Suppressor macrophage (primary cell): ENCODE results near the gene PRKX.
"Not testable (repeated sequence)": the region's sequence is repeated elsewhere in the genome, so short reads cannot be mapped to it uniquely, and the experiment has no call there.

Source experiments
- DNase-seq, 4 experiments: peaks; one replicate each; pipeline ENCODE4 v3.0.0-alpha.2; 2020 to 2022
- total RNA-seq, 17 experiments: gene quantifications; one replicate each; lab custom pipeline; 2026; ENCODE audit warnings: mixed read lengths in 6 of 17, inconsistent platforms in 3 of 17; lab: John Stamatoyannopoulos, UW

PRKX gene
- total RNA-seq = 56.2 to 106 (median 81.8) reads per million in 17 experiments

GRCh38 chrX:3713225-3713936 is at the start of gene PRKX:
Gene PRKX, minus strand, starts transcription at chrX:3713649. Its CDS starts 396 bp downstream, at chrX:3713253.
- DNase-seq = peak; percentile 52 to 84 (median 68)

- DNase-seq = peak in 3 of 4 experiments; percentile 0 to 38 (median 16)
Observed at GRCh38 chrX:3763111-3763510, 49.7 kb upstream of the PRKX start.

DNA sequence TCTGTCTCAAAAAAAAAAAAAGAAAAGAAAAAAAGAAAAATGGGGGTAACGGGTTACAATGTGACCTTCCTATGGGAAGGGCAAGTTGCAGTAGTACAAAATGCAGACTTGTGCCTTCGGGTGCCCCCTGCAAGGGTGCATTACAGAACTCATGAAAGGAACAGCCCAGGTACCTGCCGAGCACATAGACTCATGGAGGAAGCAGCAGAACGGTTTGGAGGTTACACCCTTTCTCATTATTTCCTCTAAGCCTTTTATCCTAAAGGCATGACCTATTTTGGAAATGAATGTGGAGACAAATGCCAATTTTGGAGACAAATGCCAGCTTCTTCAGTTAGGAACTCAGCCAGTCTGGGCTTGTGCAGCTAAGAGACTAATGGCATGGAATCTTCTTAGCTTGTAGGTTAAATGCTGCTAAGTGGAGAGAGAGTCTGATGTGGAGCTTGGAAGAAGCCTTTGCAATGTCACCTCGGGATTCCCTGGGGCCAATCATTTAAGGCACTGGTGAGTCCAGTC is 44.1 kb upstream of the PRKX start:
- no peak for DNase-seq

- DNase-seq = peak in 2 of 4 experiments; percentile 2 to 24
Observed at GRCh38 chrX:3748052-3748559, 34.7 kb upstream of the PRKX start.

GRCh38 chrX:3743801-3744439 is 30.5 kb upstream of the PRKX start:
- peak in 1 of 4 experiments; percentile 21 for DNase-seq

DNA sequence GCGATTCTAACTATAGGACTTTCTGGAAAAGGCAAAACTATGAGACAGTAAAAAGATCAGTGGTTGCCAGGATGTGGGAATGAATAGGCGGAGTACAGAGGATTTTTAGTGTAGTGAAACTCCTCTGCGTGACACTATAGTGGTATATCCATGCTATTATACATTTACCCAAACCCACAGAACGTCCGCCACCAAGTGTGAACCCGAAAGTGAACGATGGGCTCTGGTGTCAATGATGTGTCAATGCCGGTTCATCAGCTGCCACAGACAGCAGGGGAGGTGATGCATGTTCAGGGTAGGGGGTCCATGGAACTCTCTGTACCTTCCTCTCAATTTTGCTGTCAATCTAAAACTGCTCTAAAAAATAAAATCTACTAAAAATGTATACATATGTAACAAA is 27.5 kb upstream of the PRKX start:
- DNase-seq = not testable (repeated sequence)

GRCh38 chrX:3738509-3738908 is 25.1 kb upstream of the PRKX start:
- DNase-seq = no peak

GRCh38 chrX:3736536-3736935 is 23.1 kb upstream of the PRKX start:
- DNase-seq = not testable (repeated sequence)

DNA sequence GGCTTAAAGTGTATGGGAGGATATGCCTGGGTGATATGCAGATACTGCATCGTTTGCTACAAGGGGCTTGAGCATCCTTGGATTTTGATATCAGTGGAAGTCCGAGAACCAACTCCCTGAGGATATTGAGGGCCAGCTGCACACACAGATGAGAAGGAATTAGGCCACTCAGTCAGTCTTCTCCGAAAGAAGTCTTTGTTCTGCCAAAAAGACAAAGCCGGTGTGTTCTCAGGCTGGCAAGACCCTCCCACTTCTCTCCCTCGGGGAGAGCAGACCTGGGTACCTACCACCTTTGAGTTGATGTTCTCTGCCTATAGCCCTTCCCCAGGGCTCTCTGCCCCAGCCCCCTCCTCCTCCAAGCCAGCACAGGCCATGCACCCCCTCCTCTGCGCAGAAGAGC is 22.4 kb upstream of the PRKX start:
- DNase-seq = not testable (repeated sequence)

GRCh38 chrX:3734456-3734855 is 21.0 kb upstream of the PRKX start:
- not testable (repeated sequence) for DNase-seq

- DNase-seq = no peak
Observed at GRCh38 chrX:3733043-3733430, 19.6 kb upstream of the PRKX start.

GRCh38 chrX:3732326-3733042 is 19.0 kb upstream of the PRKX start:
- DNase-seq = not testable (repeated sequence)

- DNase-seq = no peak
Observed at GRCh38 chrX:3728454-3728853, 15.0 kb upstream of the PRKX start.

- DNase-seq = not testable (repeated sequence)
Observed at GRCh38 chrX:3723460-3723859, 10.0 kb upstream of the PRKX start.

GRCh38 chrX:3717742-3718420 is 4.4 kb upstream of the PRKX start:
- DNase-seq = peak in 1 of 4 experiments; percentile 42

- no peak for DNase-seq
Observed at GRCh38 chrX:3715921-3716320, 2.5 kb upstream of the PRKX start.

DNA sequence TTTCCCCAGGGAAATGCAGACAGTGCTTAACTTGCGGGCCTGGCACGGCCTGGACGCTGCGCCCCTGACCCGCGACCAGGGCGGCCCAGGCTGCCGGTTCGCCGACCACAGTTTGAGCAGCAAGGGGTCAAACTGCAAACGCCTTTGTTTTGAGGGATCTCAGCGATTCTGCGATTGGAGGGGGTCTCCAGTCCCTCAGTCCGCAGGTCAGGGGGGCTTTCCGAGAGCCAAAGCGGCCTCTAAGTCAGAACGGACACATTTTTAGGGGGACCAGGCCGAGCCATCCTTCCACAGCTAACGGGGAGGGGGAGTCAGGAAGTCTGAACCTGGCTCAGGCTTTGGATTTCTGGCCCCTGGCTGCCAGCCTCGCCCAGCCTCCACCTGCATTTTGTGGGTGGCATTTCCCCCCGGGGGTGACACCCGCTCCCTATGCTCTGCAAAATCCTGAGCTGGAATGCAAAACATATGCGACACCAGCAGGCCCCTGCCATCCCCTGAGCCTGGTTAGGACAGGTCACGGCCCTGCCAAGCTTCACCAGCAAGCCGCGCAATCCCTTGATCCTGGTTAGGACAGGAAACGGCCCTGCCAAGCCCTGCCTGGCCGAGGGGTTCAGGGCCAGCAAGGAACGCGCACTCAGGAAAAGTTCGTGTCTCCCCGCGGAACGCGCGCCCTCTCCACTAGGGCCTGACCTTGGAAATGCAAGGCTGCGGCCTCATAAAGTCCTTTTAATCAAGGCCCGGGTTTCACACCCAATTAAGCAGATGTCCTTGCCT is 1.4 kb upstream of the PRKX start:
- DNase-seq = not testable (repeated sequence)

DNA sequence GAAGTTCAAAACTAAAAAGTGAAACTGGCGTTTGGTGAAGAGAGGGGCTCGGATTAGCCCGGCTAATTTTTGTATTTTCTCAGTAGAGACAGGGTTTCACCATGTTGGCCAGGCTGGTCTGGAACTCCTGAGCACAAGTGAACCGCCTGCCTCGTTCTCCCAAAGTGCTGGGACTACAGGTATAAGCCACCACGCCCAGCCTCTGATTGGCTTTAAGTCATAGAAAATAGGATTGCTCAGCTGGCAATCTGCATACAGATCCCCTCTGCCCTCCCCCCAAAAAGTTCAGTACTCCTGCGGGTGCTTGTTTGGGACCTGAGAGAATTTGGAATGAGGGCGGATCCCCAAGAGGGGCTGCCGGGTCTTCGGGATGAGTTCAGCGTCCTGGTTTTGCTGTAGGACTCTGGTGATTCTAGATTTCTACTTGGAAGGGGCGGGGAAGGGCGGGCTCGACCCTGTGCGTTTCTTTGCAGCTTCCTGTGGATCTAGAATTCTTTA is 537 bp upstream of the PRKX start:
- DNase-seq = no peak

DNA sequence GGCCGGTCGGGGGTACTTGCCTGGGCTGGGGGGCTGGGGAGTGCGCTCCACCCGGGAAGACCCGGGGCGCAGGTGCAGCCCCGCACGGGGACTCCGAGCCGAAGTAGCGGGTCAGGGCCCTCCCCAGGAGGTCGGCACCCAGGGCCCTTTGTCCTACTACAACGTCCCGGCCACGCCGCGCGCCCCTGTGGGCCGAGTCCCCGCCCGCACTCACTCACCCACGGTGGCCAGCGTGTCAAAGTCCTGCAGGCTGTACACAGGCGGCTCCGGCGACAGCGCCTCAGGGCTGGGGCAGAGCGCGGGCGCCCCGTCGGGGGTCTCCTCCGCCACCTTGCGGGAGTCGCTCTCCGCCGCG is 602 bp downstream of the PRKX start:
- DNase-seq = peak in 3 of 4 experiments; percentile 22 to 54 (median 34)

GRCh38 chrX:3712051-3712869 is 1.2 kb downstream of the PRKX start:
- peak; percentile 25 to 59 (median 52) for DNase-seq
